Measurements from ENCODE around the gene PEX10. TPM values are rescaled to one million over a fixed set of nuclear protein-coding genes. Genes with fewer than 3 reads are reported as not detected.

PEX10 gene
- total and polyA plus RNA-seq, 2 of the 8 experiments (the other 6 are each of a cell fraction or from before 2014, with no cell fraction given), result 24.3 to 26.9 TPM

DNA sequence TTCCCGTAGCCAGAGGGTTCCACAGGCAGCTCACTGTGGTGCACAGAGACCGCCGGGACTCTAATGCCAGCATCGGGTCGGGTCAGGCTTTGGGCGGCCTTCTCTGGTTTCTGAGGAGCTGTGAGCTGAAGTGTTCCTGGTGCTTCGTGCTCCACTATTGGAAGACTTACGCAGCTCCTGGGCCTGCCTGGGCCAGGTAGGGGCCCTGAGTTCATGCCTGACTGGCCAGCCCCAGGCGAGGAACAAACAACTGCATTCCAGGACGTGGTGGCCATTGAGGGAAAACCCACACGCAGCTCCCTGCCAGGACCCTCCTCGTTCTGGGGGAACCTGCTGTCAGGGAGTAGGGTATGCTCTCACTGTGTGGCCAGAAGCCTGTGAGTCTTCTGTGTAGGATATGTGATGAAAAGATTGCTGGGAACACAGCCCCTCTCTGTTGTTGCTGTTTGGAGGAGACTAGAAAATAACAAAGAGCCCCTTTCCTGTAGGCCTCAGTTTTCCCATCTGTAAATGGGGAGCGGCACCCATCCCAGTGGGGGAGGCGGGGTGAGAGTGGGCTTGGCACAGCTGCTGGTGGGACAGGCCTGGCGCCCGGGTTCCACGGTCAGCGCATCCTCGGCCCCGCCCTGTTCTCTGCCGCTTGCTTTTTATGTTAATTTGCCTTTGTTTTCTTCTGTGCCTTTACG lies 12.3 kb downstream of the PEX10 start (continued):
- no peak for TF ChIP-seq KDM4A (IDR thresholded peaks at IDR 0.05; ENCODE audit: low read depth, low read length, severe bottlenecking)

All from H1 (cell line).